Fibroblast of upper back skin (primary cell): ENCODE data around the gene DPH7.
"Not testable (repeated sequence)": the region's sequence is repeated elsewhere in the genome, so short reads cannot be mapped to it uniquely, and the experiment has no call there.

ENCODE experiments used
- DNase-seq: peaks from one replicate; pipeline ENCODE4 v3.0.0-alpha.2; 2013

DPH7 gene

DNA sequence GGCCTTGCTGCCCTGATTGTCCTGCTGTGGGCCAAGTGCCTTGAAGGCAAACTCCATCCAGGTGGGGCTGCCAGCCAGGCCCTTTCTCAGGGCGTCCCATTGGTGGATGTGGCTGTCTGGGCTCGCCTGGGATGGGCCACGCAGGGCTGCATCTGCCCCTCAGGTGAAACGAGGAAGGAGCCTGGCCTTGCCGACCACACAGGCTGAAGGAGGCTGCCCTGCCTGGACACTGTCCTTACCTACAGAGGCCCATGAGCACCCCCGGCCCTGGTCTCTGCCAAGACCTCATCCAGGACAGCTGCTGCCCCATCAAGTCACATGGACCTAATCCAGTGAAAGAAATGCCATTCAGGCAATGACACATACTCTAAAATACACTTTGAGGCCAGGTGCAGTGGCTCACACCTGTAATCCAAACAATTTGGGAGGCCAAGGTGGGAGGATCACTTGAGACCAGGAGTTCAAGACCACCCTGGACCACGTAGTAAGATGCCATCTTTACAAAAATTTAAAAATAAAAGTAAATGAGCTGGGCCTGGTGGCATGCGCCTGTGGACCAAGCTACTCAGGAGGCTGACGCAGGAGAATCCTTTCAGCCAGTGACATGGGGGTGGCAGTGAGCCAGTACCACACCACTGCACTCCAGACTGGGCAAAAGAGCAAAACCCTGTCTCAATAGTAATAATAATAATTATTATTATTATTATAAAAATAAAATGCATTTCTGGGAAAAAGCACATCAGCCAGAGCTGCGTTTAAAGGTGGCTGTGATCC is 62.4 kb downstream of the DPH7 start:
- no peak for DNase-seq

- DNase-seq = no peak
Observed at GRCh38 chr9:137515338-137515724, 63.4 kb downstream of the DPH7 start.

GRCh38 chr9:137514691-137515337 is 63.9 kb downstream of the DPH7 start:
- no peak for DNase-seq

GRCh38 chr9:137513801-137514570 is 64.7 kb downstream of the DPH7 start:
- DNase-seq = not testable (repeated sequence)

GRCh38 chr9:137513136-137513535 is 65.6 kb downstream of the DPH7 start:
- DNase-seq = not testable (repeated sequence)

DNA sequence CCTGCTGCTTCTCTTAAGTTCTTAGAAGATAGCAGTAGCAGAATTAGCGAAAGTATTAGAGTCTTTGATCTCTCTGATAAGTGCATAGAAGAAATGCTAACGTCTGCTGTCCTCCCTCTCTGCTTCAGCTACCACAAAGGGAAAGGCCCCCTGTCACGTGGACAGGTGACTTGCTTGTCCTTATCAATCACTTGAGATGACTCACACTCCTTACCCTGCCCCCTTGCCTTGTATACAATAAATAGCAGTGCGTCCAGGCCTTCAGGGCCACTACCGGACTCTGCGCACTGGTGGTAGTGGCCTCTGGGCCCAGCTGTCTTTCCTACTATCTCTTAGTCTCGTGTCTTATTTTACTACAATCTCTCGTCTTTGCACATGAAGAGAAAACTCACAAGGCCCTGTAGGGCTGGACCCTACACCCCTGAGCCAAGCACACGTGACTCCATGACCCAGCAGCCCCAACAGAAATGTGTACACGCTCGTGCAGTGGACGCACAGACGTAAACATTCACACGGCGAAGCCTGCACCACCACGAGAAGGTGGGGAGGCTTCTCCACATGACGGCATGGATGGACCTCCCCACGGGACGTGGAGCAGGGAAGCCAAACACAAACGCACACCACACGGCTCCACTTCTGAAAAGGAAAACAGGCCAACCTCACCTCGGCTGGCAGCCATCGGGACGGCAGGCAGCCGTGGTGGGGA is 66.8 kb downstream of the DPH7 start:
- DNase-seq = no peak

DNA sequence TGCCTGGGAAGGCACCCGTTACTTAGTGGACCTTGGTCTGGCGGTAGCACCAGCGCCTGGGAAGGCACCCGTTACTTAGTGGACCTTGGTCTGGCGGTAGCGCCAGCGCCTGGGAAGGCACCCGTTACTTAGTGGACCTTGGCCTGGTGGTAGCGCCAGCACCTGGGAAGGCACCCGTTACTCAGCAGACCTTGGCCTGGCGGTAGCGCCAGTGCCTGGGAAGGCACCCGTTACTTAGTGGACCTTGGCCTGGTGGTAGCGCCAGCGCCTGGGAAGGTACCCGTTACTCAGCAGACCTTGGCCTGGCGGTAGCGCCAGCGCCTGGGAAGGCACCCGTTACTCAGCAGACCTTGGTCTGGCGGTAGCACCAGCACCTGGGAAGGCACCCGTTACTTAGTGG is 67.6 kb downstream of the DPH7 start:
- DNase-seq = not testable (repeated sequence)

DNA sequence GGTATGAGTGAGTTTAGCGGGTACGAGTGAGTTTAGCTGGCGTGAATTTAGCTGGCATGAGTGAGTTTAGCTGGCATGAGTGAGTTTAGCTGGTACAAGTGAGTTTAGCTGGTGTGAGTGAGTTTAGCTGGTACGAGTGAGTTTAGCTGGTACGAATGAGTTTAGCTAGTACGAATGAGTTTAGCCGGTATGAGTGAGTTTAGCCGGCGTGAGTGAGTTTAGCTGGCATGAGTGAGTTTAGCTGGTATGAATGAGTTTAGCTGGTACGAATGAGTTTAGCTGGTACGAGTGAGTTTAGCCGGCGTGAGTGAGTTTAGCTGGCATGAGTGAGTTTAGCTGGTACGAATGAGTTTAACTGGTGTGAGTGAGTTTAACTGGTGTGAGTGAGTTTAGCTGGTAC is 69.5 kb downstream of the DPH7 start:
- no peak for DNase-seq

GRCh38 chr9:137506702-137507171 is 72.0 kb downstream of the DPH7 start:
- peak; percentile 86 for DNase-seq

GRCh38 chr9:137506274-137506673 is 72.5 kb downstream of the DPH7 start:
- no peak for DNase-seq

DNA sequence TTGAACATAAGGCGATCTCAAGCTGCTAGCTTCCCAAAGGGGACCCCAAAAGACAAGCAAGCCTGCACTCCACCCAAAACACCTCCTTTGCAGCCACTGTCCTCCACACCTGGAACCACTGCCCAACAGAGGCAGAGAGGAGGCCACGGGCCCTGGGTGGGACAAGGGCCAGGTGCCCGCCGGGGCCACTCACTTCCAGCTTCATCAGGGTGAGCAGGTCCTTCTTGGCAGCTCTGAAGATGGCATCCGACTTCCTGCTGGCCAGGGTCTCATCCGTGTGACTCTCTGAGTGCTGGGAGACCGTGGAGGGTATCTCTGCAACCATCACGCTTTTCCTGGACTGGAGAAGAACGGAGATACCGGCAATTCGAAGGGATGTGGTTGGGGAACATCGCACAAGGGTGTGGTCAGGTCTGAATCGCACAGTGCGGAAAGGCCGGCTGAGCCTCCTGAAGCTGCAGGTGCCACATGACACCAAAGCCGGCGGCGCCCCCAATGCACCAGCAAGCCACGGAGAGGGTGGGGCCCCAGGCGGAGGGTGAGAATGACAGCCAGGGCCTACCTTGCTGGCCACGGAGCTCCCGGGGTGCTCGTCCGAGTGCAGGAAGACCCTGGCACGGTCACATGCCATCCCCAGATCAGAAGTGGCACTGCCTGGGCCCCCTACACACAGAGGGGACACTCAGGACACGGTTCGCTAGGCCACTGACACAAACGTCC is 73.1 kb downstream of the DPH7 start:
- DNase-seq = no peak
